SK-N-SH treated with all-trans-retinoic acid at 6 μM for 48 hours (cell line): ENCODE measurements around the gene MALT1.

Experiments
- CSDC2 ChIP-seq: fragments of 250-450 bp; sonication (Bioruptor Pico); IDR thresholded peaks from 2 replicates; pipeline ENCODE4 v1.5.0; 2020; ENCODE audit warnings: mild to moderate bottlenecking, moderate library complexity
- ESRRG ChIP-seq: fragments of 250-450 bp; sonication (Bioruptor Pico); IDR thresholded peaks from 2 replicates; pipeline ENCODE4 v1.6.1; 2021; ENCODE audit warnings: mild to moderate bottlenecking
- RARB ChIP-seq: fragments of 250-450 bp; sonication (Bioruptor Pico); IDR thresholded peaks from 2 replicates; pipeline ENCODE4 v1.8.0; 2021; ENCODE audit warnings: mild to moderate bottlenecking, moderate library complexity
- ZNF70 ChIP-seq: fragments of 450-650 bp; formaldehyde crosslinking; IDR thresholded peaks from 2 replicates; pipeline ENCODE4 v1.5.0; 2020; ENCODE audit warnings: mild to moderate bottlenecking, moderate library complexity
- TF ChIP-seq, protein P1 (sequence below): fragments of 250-450 bp; sonication (Bioruptor Pico); IDR thresholded peaks from 2 replicates; pipeline ENCODE4 v1.8.0; 2020; ENCODE audit warnings: mild to moderate bottlenecking, moderate library complexity, borderline replicate concordance
- TF ChIP-seq, protein P2 (sequence below): fragments of 250-450 bp; sonication (Bioruptor Pico); IDR thresholded peaks from 2 replicates; pipeline ENCODE4 v1.5.0; 2020; ENCODE audit warnings: mild to moderate bottlenecking, moderate library complexity

The MALT1 gene

DNA sequence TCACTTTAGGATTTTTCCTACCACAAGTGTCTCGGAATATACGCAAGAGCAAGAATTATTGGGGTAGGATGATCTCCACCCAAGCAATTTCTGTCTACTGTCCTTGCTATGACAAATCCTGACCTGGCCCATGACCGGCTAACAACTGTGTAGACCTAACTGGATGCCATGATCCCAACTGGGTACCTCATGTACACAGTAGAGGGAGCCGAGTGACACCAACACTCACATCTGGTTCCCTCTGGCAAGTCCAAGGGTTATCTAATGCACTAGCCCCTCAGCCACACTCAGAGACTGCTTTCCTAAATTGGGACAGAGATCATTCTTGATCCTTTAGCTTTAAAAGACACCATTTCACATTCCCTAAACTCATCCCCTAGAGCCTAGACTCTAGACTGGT is 132.7 kb downstream of the MALT1 start (continued):
- TF ChIP-seq, protein P1, sequence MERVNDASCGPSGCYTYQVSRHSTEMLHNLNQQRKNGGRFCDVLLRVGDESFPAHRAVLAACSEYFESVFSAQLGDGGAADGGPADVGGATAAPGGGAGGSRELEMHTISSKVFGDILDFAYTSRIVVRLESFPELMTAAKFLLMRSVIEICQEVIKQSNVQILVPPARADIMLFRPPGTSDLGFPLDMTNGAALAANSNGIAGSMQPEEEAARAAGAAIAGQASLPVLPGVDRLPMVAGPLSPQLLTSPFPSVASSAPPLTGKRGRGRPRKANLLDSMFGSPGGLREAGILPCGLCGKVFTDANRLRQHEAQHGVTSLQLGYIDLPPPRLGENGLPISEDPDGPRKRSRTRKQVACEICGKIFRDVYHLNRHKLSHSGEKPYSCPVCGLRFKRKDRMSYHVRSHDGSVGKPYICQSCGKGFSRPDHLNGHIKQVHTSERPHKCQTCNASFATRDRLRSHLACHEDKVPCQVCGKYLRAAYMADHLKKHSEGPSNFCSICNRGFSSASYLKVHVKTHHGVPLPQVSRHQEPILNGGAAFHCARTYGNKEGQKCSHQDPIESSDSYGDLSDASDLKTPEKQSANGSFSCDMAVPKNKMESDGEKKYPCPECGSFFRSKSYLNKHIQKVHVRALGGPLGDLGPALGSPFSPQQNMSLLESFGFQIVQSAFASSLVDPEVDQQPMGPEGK (CRISPR knock-in tag), result no peak
- TF ChIP-seq, protein P2, sequence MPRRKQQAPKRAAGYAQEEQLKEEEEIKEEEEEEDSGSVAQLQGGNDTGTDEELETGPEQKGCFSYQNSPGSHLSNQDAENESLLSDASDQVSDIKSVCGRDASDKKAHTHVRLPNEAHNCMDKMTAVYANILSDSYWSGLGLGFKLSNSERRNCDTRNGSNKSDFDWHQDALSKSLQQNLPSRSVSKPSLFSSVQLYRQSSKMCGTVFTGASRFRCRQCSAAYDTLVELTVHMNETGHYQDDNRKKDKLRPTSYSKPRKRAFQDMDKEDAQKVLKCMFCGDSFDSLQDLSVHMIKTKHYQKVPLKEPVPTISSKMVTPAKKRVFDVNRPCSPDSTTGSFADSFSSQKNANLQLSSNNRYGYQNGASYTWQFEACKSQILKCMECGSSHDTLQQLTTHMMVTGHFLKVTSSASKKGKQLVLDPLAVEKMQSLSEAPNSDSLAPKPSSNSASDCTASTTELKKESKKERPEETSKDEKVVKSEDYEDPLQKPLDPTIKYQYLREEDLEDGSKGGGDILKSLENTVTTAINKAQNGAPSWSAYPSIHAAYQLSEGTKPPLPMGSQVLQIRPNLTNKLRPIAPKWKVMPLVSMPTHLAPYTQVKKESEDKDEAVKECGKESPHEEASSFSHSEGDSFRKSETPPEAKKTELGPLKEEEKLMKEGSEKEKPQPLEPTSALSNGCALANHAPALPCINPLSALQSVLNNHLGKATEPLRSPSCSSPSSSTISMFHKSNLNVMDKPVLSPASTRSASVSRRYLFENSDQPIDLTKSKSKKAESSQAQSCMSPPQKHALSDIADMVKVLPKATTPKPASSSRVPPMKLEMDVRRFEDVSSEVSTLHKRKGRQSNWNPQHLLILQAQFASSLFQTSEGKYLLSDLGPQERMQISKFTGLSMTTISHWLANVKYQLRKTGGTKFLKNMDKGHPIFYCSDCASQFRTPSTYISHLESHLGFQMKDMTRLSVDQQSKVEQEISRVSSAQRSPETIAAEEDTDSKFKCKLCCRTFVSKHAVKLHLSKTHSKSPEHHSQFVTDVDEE, result no peak
- no peak for TF ChIP-seq RARB
- no peak for TF ChIP-seq CSDC2 (CRISPR knock-in tag)
- TF ChIP-seq ZNF70 (CRISPR knock-in tag), result no peak
- no peak for TF ChIP-seq ESRRG (CRISPR knock-in tag)
